HG02642 (cell line): ENCODE data around the gene SPOCK3.
"Not testable (repeated sequence)": the region's sequence is repeated elsewhere in the genome, so short reads cannot be mapped to it uniquely, and the experiment has no call there.

Experiments used
- ATAC-seq: cut with Tn5 transposase; IDR thresholded peaks from one replicate; pipeline ENCODE4 v1.9.1; 2021; ENCODE audit warnings: mild to moderate bottlenecking; ENCODE audit not compliant: unreplicated experiment, poor library complexity

SPOCK3 gene

GRCh38 chr4:166838975-166839614 lies 395.2 kb downstream of the SPOCK3 start:
- peak; percentile 74 for ATAC-seq

- no peak for ATAC-seq
Observed at GRCh38 chr4:166836865-166837264, 397.4 kb downstream of the SPOCK3 start.

GRCh38 chr4:166827629-166828028 lies 406.7 kb downstream of the SPOCK3 start:
- ATAC-seq = no peak

GRCh38 chr4:166827167-166827566 lies 407.1 kb downstream of the SPOCK3 start:
- no peak for ATAC-seq

- no peak for ATAC-seq
Observed at GRCh38 chr4:166823848-166824247, 410.4 kb downstream of the SPOCK3 start.

GRCh38 chr4:166823126-166823525 lies 411.2 kb downstream of the SPOCK3 start:
- no peak for ATAC-seq

- ATAC-seq = no peak
Observed at GRCh38 chr4:166822386-166822785, 411.9 kb downstream of the SPOCK3 start.

- ATAC-seq = no peak
Observed at GRCh38 chr4:166816890-166817289, 417.4 kb downstream of the SPOCK3 start.

GRCh38 chr4:166808380-166808779 lies 425.9 kb downstream of the SPOCK3 start:
- no peak for ATAC-seq

GRCh38 chr4:166802346-166802745 lies 431.9 kb downstream of the SPOCK3 start:
- no peak for ATAC-seq

GRCh38 chr4:166798126-166798525 lies 436.2 kb downstream of the SPOCK3 start:
- no peak for ATAC-seq

GRCh38 chr4:166777760-166778159 lies 456.5 kb downstream of the SPOCK3 start:
- no peak for ATAC-seq

- no peak for ATAC-seq
Observed at GRCh38 chr4:166763018-166763417, 471.3 kb downstream of the SPOCK3 start.

- no peak for ATAC-seq
Observed at GRCh38 chr4:166741742-166742141, 492.6 kb downstream of the SPOCK3 start.

- not testable (repeated sequence) for ATAC-seq
Observed at GRCh38 chr4:166739215-166739614, 495.1 kb downstream of the SPOCK3 start.

GRCh38 chr4:166737430-166737829 lies 496.9 kb downstream of the SPOCK3 start:
- ATAC-seq = no peak

GRCh38 chr4:166735553-166735952 lies 498.7 kb downstream of the SPOCK3 start:
- no peak for ATAC-seq

- ATAC-seq = no peak
Observed at GRCh38 chr4:166734797-166735196, 499.5 kb downstream of the SPOCK3 start.

GRCh38 chr4:166733686-166734085 lies 500.6 kb downstream of the SPOCK3 start:
- ATAC-seq = no peak

- no peak for ATAC-seq
Observed at GRCh38 chr4:166726832-166727231, 507.5 kb downstream of the SPOCK3 start.

GRCh38 chr4:166724369-166724768 lies 509.9 kb downstream of the SPOCK3 start:
- ATAC-seq = no peak

GRCh38 chr4:166723532-166724140 lies 510.7 kb downstream of the SPOCK3 start:
- ATAC-seq = no peak
